ENCODE results near the gene SEMA4D.

SEMA4D gene

DNA sequence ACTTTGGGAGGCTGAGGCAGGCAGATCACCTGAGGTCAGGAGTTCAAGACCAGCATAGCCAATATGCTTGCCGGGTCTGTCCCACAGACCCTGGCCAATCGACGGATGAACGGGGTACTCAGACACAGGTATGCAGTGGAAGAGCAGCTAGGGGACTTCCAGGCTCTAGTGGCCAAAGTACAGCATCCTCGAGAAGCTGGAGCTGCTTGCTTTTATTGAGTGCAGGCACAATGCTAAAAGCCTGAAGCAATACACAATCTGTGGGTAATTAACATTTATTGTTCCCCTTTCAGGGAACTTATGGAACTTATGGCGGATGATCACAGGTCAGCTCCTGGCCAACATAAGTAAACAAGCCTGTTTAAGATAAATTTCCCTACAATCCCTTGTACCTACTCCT, 32.8 kb upstream of the SEMA4D start:
- CTCF ChIA-PET = interaction anchor here (0.8 to 4.5 kb wide), 7 partner anchors 10 to 101 kb away, joined by 3 to 45 read pairs (median 7); no protein-coding TSS in a partner anchor
- POLR2A ChIA-PET = no interaction called here
- TF ChIP-seq, protein P1, sequence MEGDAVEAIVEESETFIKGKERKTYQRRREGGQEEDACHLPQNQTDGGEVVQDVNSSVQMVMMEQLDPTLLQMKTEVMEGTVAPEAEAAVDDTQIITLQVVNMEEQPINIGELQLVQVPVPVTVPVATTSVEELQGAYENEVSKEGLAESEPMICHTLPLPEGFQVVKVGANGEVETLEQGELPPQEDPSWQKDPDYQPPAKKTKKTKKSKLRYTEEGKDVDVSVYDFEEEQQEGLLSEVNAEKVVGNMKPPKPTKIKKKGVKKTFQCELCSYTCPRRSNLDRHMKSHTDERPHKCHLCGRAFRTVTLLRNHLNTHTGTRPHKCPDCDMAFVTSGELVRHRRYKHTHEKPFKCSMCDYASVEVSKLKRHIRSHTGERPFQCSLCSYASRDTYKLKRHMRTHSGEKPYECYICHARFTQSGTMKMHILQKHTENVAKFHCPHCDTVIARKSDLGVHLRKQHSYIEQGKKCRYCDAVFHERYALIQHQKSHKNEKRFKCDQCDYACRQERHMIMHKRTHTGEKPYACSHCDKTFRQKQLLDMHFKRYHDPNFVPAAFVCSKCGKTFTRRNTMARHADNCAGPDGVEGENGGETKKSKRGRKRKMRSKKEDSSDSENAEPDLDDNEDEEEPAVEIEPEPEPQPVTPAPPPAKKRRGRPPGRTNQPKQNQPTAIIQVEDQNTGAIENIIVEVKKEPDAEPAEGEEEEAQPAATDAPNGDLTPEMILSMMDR (IDR thresholded peaks at IDR 0.05; ENCODE audit: control extremely low read depth, extremely low read depth, low read depth, missing control alignments) = no peak
- no peak for DNase-seq (ENCODE audit: extremely low spot score)

DNA sequence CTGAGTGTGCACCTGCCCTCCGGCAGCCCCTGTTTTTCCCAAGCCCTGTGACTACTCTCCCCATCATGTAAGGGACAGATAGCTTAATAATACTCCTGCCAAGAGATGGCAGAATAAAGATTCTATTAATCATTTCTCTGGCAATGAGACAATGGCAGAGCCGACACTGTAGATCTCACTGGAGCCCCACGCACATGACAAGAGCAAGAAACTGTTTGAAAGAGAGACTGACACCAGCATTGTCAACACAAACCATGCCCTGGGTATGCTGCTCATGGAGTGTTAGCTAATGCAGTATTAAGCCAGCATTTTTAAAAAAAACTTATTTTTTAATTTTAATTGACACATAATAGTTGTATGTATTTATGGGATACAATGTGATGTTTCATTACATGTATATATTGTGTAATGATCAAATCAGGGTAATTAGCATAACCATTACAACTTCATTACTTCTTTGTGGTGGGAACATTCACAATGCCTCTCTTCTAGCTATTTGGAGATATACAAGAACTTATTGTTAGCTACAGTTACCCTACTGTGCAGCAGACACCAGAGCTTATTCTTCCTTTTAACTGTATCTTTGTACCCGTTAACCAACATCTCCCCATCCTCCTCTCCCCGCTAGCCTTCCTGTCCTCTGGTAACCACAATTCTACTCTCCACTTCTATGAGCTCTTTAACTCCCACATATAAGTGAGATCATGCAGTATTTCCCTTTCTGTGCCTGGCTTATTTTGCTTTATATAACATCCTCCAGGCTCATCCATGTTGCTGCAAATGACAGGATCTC, 31.5 kb upstream of the SEMA4D start:
- ChIA-PET CTCF (interaction anchor here (1.0 to 4.5 kb wide), 12 partner anchors 10 to 100 kb away, joined by 3 to 45 read pairs (median 4); no protein-coding TSS in a partner anchor), POLR2A (interaction anchor here (0.5 kb wide), 1 partner anchor 43 kb away, joined by 3 read pairs; no protein-coding TSS in a partner anchor)
- no peak for DNase-seq (ENCODE audit: extremely low spot score)
- TF ChIP-seq, protein P1 (IDR thresholded peaks at IDR 0.05; ENCODE audit: control extremely low read depth, extremely low read depth, low read depth, missing control alignments) = no peak

DNA sequence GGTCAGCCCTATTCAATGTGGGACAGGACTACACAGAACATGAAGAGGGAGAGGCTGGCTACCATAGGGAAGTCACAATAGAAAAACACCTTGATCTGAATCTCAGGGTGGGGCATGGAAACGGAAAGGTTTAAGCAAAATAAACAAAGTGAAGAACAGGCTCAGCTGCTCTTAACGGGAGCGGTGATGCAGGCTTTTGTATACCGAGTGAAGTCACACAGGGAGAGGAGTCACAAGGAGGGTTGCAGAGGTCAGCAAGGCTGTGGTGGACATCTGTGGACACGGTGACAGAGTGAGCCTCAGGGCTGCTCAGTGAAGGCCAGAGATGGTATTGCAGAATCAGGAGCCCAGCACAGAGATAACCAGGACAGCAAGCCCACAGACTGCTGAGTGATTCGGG, 30.6 kb upstream of the SEMA4D start:
- DNase-seq (ENCODE audit: extremely low spot score) = no peak
- CTCF ChIA-PET = interaction anchor here (1.0 to 4.5 kb wide), 8 partner anchors 9 to 99 kb away, joined by 3 to 45 read pairs (median 4); no protein-coding TSS in a partner anchor

DNA sequence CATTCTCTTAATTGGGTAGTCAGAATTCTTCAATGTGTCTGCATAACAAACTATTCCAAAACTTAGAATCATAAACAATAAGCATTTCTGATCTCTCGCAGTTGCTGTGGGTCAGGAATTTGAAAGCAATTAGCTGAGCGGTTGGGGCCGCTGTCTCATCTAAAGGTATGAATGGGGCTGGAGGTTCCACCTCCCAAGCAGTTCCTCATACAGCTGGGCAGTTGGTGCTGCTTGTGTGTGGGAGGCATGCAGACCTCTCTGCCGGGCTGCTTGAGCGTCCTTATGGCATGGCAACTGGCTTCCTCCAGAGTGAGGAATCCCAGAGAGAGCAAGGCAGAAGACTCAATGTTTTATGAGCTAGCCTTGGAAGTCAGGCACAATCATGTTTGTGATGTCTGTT, 30.2 kb upstream of the SEMA4D start:
- ChIA-PET POLR2A (no interaction called here), CTCF (interaction anchor here (1.0 to 4.5 kb wide), 5 partner anchors 12 to 30 kb away, joined by 3 to 45 read pairs (median 4); no protein-coding TSS in a partner anchor)
- TF ChIP-seq, protein P1 (IDR thresholded peaks at IDR 0.05; ENCODE audit: control extremely low read depth, extremely low read depth, low read depth, missing control alignments) = no peak
- DNase-seq (ENCODE audit: extremely low spot score) = no peak

More for the DNA sequence above, 30.6 kb upstream of the SEMA4D start:
- POLR2A ChIA-PET = no interaction called here
- TF ChIP-seq, protein P1 (IDR thresholded peaks at IDR 0.05; ENCODE audit: control extremely low read depth, extremely low read depth, low read depth, missing control alignments) = no peak

DNA sequence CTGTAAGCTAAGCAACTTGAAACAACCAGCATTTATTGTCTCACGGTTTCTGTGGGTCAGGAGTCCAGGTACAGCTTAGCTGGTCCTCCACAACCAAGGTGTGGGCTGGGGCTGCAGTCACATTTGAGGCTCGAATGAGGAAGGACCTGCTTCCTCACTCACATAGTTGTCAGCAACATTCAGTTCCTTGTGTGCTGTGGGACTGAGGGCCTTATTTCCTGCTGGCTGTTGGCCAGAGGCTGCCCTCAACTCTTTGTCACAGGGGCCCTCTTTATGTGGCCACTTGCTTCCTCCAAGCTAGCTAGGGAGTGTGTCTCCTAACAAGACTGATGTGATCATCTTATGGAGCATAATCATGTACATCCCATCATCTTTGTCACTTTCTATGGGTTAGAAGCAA, 29.2 kb upstream of the SEMA4D start:
- TF ChIP-seq, protein P1 (IDR thresholded peaks at IDR 0.05; ENCODE audit: control extremely low read depth, extremely low read depth, low read depth, missing control alignments) = no peak
- CTCF ChIA-PET = interaction anchor here (1.1 to 4.5 kb wide), 3 partner anchors 17 to 35 kb away, joined by 3 to 45 read pairs (median 3); no protein-coding TSS in a partner anchor
- POLR2A ChIA-PET = no interaction called here
- DNase-seq (ENCODE audit: extremely low spot score) = no peak

DNA sequence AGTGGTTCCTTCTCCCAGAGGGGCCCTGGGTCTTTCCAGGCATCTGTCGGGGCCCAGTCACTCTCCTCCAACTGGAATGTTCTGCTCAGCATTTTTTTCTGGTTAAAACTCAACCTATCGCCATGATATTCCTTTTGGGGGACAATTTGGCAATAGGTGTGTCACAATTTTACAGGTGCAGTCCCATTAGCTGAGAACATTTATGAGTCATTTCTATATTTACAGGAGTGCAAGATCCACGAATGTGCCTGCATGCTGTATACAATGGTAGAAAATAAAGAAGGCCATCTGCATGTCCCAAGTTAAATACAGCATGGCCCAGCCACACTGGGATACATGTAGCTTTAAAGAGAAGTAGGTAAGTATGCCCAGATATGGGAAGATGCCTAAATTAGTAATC, 28.8 kb upstream of the SEMA4D start:
- ChIA-PET CTCF (interaction anchor here (1.2 to 4.5 kb wide), 2 partner anchors 22 to 36 kb away, joined by 3 to 45 read pairs; no protein-coding TSS in a partner anchor), POLR2A (no interaction called here)
- TF ChIP-seq, protein P1 (IDR thresholded peaks at IDR 0.05; ENCODE audit: control extremely low read depth, extremely low read depth, low read depth, missing control alignments) = no peak
- DNase-seq (ENCODE audit: extremely low spot score) = no peak
